Caco-2 (cell line): ENCODE data around the gene PRDM1. TPM values are rescaled to one million over a fixed set of nuclear protein-coding genes. Genes with fewer than 3 reads are reported as not detected.

Experiments
- BruUV-seq: library from RNA; stranded (reverse); fragments of 400-500 nt; replicated peaks from 2 replicates; lab custom pipeline; 2021; lab: Mats Ljungman, UMichigan
- CTCF ChIA-PET: fragments of 300-600 bp; sonication (Branson Sonifier 250); formaldehyde crosslinking; loops from one replicate; lab custom pipeline; 2022; ENCODE audit warnings: antibody characterized with exemption; lab: Charles Lee
- POLR2A ChIA-PET: fragments of 300-600 bp; sonication (Branson Sonifier 250); formaldehyde crosslinking; loops from one replicate; lab custom pipeline; 2022; ENCODE audit warnings: antibody characterized with exemption; lab: Charles Lee
- DNase-seq, 2 experiments: peaks; one replicate each; pipeline versions ENCODE4 v3.0.0 to v3.0.0-alpha.2; 2020 to 2022
- H3K27me3 ChIP-seq: replicated peaks from 2 replicates; pipeline ENCODE4 v1.6.0; 2011; ENCODE audit warnings: low read length; ENCODE audit not compliant: control insufficient read depth, insufficient read depth
- H3K36me3 ChIP-seq: 2 replicates; pipeline ENCODE4 v1.5.1; 2011; ENCODE audit warnings: low read length; ENCODE audit not compliant: control insufficient read depth, insufficient read depth
- H3K4me1 ChIP-seq: fragments of 250-450 bp; sonication (Bioruptor Pico); 2 replicates; pipeline ENCODE4 v1.5.1; 2020; ENCODE audit warnings: mild to moderate bottlenecking
- H3K4me3 ChIP-seq: 2 replicates; pipeline ENCODE4 v1.5.1; 2011; ENCODE audit warnings: low read depth, mild to moderate bottlenecking, control low read depth, low read length
- H3K9me3 ChIP-seq: fragments of 250-450 bp; sonication (Bioruptor Pico); 2 replicates; pipeline ENCODE4 v1.5.1; 2020; ENCODE audit warnings: mild to moderate bottlenecking, moderate library complexity
- H3K27ac Mint-ChIP-seq: one replicate; pipeline ENCODE4 v1.8.0; 2022; ENCODE audit warnings: mixed read lengths; ENCODE audit not compliant: unreplicated experiment
- H3K27me3 Mint-ChIP-seq: one replicate; pipeline ENCODE4 v1.8.0; 2022; ENCODE audit warnings: mixed read lengths; ENCODE audit not compliant: insufficient read depth, unreplicated experiment
- H3K36me3 Mint-ChIP-seq: one replicate; pipeline ENCODE4 v1.8.0; 2022; ENCODE audit warnings: mild to moderate bottlenecking, mixed read lengths; ENCODE audit not compliant: insufficient read depth, unreplicated experiment
- H3K4me1 Mint-ChIP-seq: one replicate; pipeline ENCODE4 v1.8.0; 2022; ENCODE audit warnings: low read depth, mixed read lengths; ENCODE audit not compliant: unreplicated experiment
- H3K4me3 Mint-ChIP-seq: one replicate; pipeline ENCODE4 v1.8.0; 2022; ENCODE audit warnings: mild to moderate bottlenecking, moderate library complexity, mixed read lengths; ENCODE audit not compliant: unreplicated experiment
- H3K9me3 Mint-ChIP-seq: one replicate; pipeline ENCODE4 v1.8.0; 2022; ENCODE audit warnings: mixed read lengths; ENCODE audit not compliant: unreplicated experiment
- intact Hi-C: fragments of 100-400 bp; cut with micrococcal nuclease; formaldehyde crosslinking; loops from one replicate; pipeline ENCODE4 v1.10.0; 2022; ENCODE audit not compliant: unreplicated experiment
- total RNA-seq: library from RNA; stranded (reverse); gene quantifications from 2 replicates; pipeline ENCODE4 v1.2.3, GENCODE V29; 2022
- TF ChIP-seq, protein P1 (sequence below), 2 experiments: fragments of 200-600 bp in 1 of 2; IDR thresholded peaks; 1 replicate in 1 of 2; 2 replicates in 1 of 2; pipeline versions ENCODE4 v1.5.1 to v1.8.0; 2011 to 2022; ENCODE audit warnings: antibody characterized with exemption in 1 of 2, control low read depth in 1 of 2, inconsistent platforms in 1 of 2, low read depth in 1 of 2, low read length in 1 of 2, mild to moderate bottlenecking in 1 of 2, moderate library complexity in 1 of 2; ENCODE audit not compliant: insufficient read depth in 1 of 2, severe bottlenecking in 1 of 2, unreplicated experiment in 1 of 2

Gene PRDM1
- total RNA-seq, 1 experiment from 2014 or later: 10.4 TPM

DNA sequence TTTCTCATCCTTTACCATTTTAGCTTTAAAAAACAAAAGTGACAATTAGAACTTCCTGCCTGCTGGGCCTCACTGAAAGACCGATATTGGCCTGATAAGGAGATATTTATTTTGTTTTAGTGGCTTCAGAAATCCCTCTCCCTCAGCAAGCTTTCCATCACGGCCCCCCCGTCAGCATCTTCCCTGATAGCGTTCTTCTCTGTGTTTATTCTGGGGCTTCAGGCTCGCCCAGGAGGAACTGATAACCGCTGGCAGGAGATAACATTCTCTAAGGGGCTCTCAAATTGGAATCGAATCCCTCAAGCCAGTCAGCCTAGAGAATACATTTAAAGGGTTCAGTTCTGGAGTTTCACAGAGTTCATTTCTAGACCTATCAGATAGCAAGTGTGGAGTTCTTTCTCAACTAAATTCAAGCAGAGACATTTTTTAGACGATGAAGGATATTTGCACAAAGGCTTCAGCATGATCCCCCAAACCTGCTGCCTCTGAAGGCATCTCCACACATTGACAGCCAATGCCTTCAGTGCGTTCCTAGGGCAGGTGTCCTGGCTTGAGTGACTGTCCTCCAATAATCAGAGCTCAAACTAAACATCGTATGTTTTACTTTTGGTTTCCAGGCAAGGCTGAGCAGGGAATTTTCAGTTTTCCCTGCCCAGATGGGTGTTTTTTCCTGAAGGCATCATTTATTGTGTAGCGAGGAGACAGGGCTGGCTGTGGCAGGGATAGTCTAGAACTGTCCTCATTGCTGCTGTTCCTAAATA, 17.0 kb downstream of the PRDM1 start:
- BruUV-seq: no TSS peak
- Mint-ChIP-seq H3K27ac (no peak overlapping the region), H3K27me3 (no peaks in the 10 kb centered on the region), H3K9me3 (no peaks in the 10 kb centered on the region), H3K4me3 (no peak overlapping the region), H3K4me1 (peaks cover 11% of the 10 kb centered on the region), H3K36me3 (peaks cover 33% of the 10 kb centered on the region)
- no peak overlapping the region for H3K4me3 ChIP-seq
- no peaks in the 10 kb centered on the region for H3K4me1 ChIP-seq
- intact Hi-C loops: no loop called here
- no peaks in the 10 kb centered on the region for H3K27me3 ChIP-seq
- CTCF ChIA-PET: no interaction called here
- POLR2A ChIA-PET: no interaction called here
- TF ChIP-seq, protein P1, sequence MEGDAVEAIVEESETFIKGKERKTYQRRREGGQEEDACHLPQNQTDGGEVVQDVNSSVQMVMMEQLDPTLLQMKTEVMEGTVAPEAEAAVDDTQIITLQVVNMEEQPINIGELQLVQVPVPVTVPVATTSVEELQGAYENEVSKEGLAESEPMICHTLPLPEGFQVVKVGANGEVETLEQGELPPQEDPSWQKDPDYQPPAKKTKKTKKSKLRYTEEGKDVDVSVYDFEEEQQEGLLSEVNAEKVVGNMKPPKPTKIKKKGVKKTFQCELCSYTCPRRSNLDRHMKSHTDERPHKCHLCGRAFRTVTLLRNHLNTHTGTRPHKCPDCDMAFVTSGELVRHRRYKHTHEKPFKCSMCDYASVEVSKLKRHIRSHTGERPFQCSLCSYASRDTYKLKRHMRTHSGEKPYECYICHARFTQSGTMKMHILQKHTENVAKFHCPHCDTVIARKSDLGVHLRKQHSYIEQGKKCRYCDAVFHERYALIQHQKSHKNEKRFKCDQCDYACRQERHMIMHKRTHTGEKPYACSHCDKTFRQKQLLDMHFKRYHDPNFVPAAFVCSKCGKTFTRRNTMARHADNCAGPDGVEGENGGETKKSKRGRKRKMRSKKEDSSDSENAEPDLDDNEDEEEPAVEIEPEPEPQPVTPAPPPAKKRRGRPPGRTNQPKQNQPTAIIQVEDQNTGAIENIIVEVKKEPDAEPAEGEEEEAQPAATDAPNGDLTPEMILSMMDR (IDR thresholded peaks at IDR 0.05; ENCODE audit: insufficient read depth in 1 of 2, low read depth in 1 of 2, low read length in 1 of 2, severe bottlenecking in 1 of 2, unreplicated experiment in 1 of 2): no peak
- H3K9me3 ChIP-seq: no peaks in the 10 kb centered on the region
- DNase-seq: no peak
- peaks cover 3% of the 10 kb centered on the region; the same call in 1 of the 2 replicates for H3K36me3 ChIP-seq

GRCh38 chr6:106103728-106104109, 17.6 kb downstream of the PRDM1 start:
- Histone ChIP-seq H3K9me3 (no peaks in the 10 kb centered on the region), H3K36me3 (peaks cover 3% of the 10 kb centered on the region; the same call in 1 of the 2 replicates), H3K4me1 (no peaks in the 10 kb centered on the region), H3K4me3 (no peak overlapping the region), H3K27me3 (no peaks in the 10 kb centered on the region)
- ChIA-PET CTCF (no interaction called here), POLR2A (no interaction called here)
- H3K36me3 Mint-ChIP-seq: peaks cover 33% of the 10 kb centered on the region
- H3K4me3 Mint-ChIP-seq: no peak overlapping the region
- H3K27me3 Mint-ChIP-seq: no peaks in the 10 kb centered on the region
- no peak for DNase-seq
- BruUV-seq: no TSS peak
- no peak overlapping the region for H3K27ac Mint-ChIP-seq
- no peaks in the 10 kb centered on the region for H3K9me3 Mint-ChIP-seq
- peaks cover 6% of the 10 kb centered on the region for H3K4me1 Mint-ChIP-seq
- intact Hi-C loops: no loop called here
- TF ChIP-seq, protein P1 (IDR thresholded peaks at IDR 0.05; ENCODE audit: insufficient read depth in 1 of 2, low read depth in 1 of 2, low read length in 1 of 2, severe bottlenecking in 1 of 2, unreplicated experiment in 1 of 2): no peak

GRCh38 chr6:106104476-106104875, 18.3 kb downstream of the PRDM1 start:
- Histone ChIP-seq H3K9me3 (no peaks in the 10 kb centered on the region), H3K27me3 (no peaks in the 10 kb centered on the region), H3K36me3 (peaks cover 3% of the 10 kb centered on the region; the same call in 1 of the 2 replicates), H3K4me3 (no peak overlapping the region), H3K4me1 (no peaks in the 10 kb centered on the region)
- no peak for DNase-seq
- BruUV-seq: no TSS peak
- Mint-ChIP-seq H3K4me3 (no peak overlapping the region), H3K4me1 (peaks cover 6% of the 10 kb centered on the region), H3K9me3 (no peaks in the 10 kb centered on the region), H3K27ac (no peak overlapping the region), H3K27me3 (no peaks in the 10 kb centered on the region), H3K36me3 (peaks cover 31% of the 10 kb centered on the region)
- POLR2A ChIA-PET: no interaction called here
- CTCF ChIA-PET: no interaction called here
- TF ChIP-seq, protein P1 (IDR thresholded peaks at IDR 0.05; ENCODE audit: insufficient read depth in 1 of 2, low read depth in 1 of 2, low read length in 1 of 2, severe bottlenecking in 1 of 2, unreplicated experiment in 1 of 2): no peak
- intact Hi-C loops: no loop called here
